Epithelial cell of proximal tubule (primary cell): ENCODE results near the gene TRPC4. TPM values are rescaled to one million over a fixed set of nuclear protein-coding genes. Genes with fewer than 3 reads are reported as not detected.

Source experiments
- DNase-seq: peaks from one replicate; pipeline ENCODE4 v3.0.0-alpha.2; 2011; ENCODE audit warnings: low read depth
- H3K4me3 ChIP-seq: 2 replicates; pipeline ENCODE4 v1.5.1; 2011; ENCODE audit warnings: low read depth, mild to moderate bottlenecking, low read length
- CTCF ChIP-seq: conservative IDR thresholded peaks from 2 replicates; pipeline ENCODE4 v1.5.1; 2012; ENCODE audit warnings: low read depth, mild to moderate bottlenecking, low read length
- total RNA-seq: library from RNA; depleted of rRNA; stranded (reverse); fragments of >200 nt; gene quantifications from 2 replicates; pipeline ENCODE4 v1.2.3, GENCODE V29; 2015

The TRPC4 gene
- total RNA-seq, 1 donor from 2014 or later: 2.4 TPM

GRCh38 chr13:37690361-37690760, 179.2 kb downstream of the TRPC4 start:
- no peak for TF ChIP-seq CTCF
- no peak overlapping the region for H3K4me3 ChIP-seq
- DNase-seq: no peak

- no peak overlapping the region for H3K4me3 ChIP-seq
- no peak for TF ChIP-seq CTCF
- DNase-seq: no peak
Measured at GRCh38 chr13:37686501-37686900, 183.1 kb downstream of the TRPC4 start.

GRCh38 chr13:37685206-37685605, 184.4 kb downstream of the TRPC4 start:
- no peak for DNase-seq
- no peak overlapping the region for H3K4me3 ChIP-seq
- no peak for TF ChIP-seq CTCF

- H3K4me3 ChIP-seq: no peak overlapping the region
- no peak for TF ChIP-seq CTCF
- no peak for DNase-seq
Measured at GRCh38 chr13:37682496-37682895, 187.1 kb downstream of the TRPC4 start.

- no peak for TF ChIP-seq CTCF
- no peak for DNase-seq
- no peak overlapping the region for H3K4me3 ChIP-seq
Measured at GRCh38 chr13:37681281-37682032, 188.1 kb downstream of the TRPC4 start.

GRCh38 chr13:37680137-37680536, 189.4 kb downstream of the TRPC4 start:
- no peak overlapping the region for H3K4me3 ChIP-seq
- TF ChIP-seq CTCF: no peak
- DNase-seq: no peak

GRCh38 chr13:37679043-37679442, 190.5 kb downstream of the TRPC4 start:
- no peak for DNase-seq
- H3K4me3 ChIP-seq: no peak overlapping the region
- no peak for TF ChIP-seq CTCF
